Thyroid gland (tissue), 4 donors: ENCODE measurements around the gene ASPG. TPM values are rescaled to one million over a fixed set of nuclear protein-coding genes. Genes with fewer than 3 reads are reported as not detected.

Source experiments
- microRNA counts, 2 donors: library from miRNA; unstranded; fragments of <30 nt; microRNA quantifications; one replicate each; lab custom pipeline; 2016 to 2017
- microRNA-seq: library from miRNA; unstranded; fragments of <30 nt; microRNA quantifications from one replicate; pipeline ENCODE4, GENCODE V29; 2016
- small RNA-seq: library from RNA; depleted of rRNA; stranded (forward); fragments of <200 nt; gene quantifications from one replicate; pipeline ENCODE3, GENCODE V24; 2016
- total RNA-seq, 4 donors: library from RNA; depleted of rRNA; stranded (reverse); fragments of >200 nt; gene quantifications; one replicate each; pipeline ENCODE4 v1.2.3, GENCODE V29; 2016

ASPG gene
- total RNA-seq, 4 donors from 2014 or later, result 7.5 to 24.0 (median 15.2) TPM

MicroRNAs encoded within 50 kb of the gene (microRNA counts, 767-probe panel; counts per million panel counts)
- 2,738 to 4,901 counts per million in 2 donors for microRNA hsa-miR-203 (lab: Ali Mortazavi, UCI)

Small RNA genes lying within 50 kb of the gene (microRNA-seq; reads per million reads assigned to microRNA genes)
- gene MIR203A (not detected), gene MIR203B (not detected)

Small RNA genes lying within 50 kb of the gene (small RNA-seq; reads per million reads assigned to genes)
- gene MIR203A, result 21.8 reads per million, percentile 94 among the genes with 10 or more reads in this experiment

Other genes with a start within 250 kb of the ASPG start
- gene PPP1R13B, start 238.1 kb upstream of the ASPG start, total RNA-seq, result 100 to 1,000 TPM in 1 of 4 donors, 10 to 100 TPM in 3; 77.0 to 131 (median 81.8) TPM
- gene TDRD9, start 157.2 kb upstream of the ASPG start, total RNA-seq, result 10 to 100 TPM; 27.4 to 85.1 (median 50.0) TPM
- gene RD3L, start 143.2 kb upstream of the ASPG start, total RNA-seq, result not detected
- gene KIF26A, start 52.9 kb downstream of the ASPG start, total RNA-seq, result 1 to 10 TPM; 3.3 to 6.2 (median 4.9) TPM